MM.1S (cell line): ENCODE measurements around the gene SH3PXD2B.

Experiments
- DNase-seq: peaks from one replicate; pipeline ENCODE4 v3.0.0-alpha.2; 2015
- H2AFZ ChIP-seq: fragments of 300-600 bp; sonication (generic); 2 replicates; pipeline ENCODE4 v1.6.0; 2016; ENCODE audit warnings: antibody characterized with exemption, low read length
- H3F3A ChIP-seq: fragments of 300-600 bp; sonication (generic); 2 replicates; pipeline ENCODE4 v1.6.1; 2016; ENCODE audit warnings: mild to moderate bottlenecking, antibody characterized with exemption, low read length, moderate library complexity, mixed read lengths; ENCODE audit not compliant: insufficient read depth
- H3K27ac ChIP-seq: fragments of 300-600 bp; sonication (generic); 2 replicates; pipeline ENCODE4 v1.5.1; 2016; ENCODE audit warnings: mild to moderate bottlenecking, low read length
- H3K27me3 ChIP-seq: fragments of 300-600 bp; sonication (generic); replicated peaks from 2 replicates; pipeline ENCODE4 v1.6.0; 2016; ENCODE audit warnings: low read length; ENCODE audit not compliant: insufficient read depth
- H3K36me3 ChIP-seq: fragments of 300-600 bp; sonication (generic); replicated peaks from 2 replicates; pipeline ENCODE4 v1.6.1; 2016; ENCODE audit warnings: mild to moderate bottlenecking, low read length, mixed read lengths; ENCODE audit not compliant: insufficient read depth
- H3K4me1 ChIP-seq: fragments of 300-600 bp; sonication (generic); 2 replicates; pipeline ENCODE4 v1.6.1; 2016; ENCODE audit warnings: low read length, mixed read lengths
- H3K4me2 ChIP-seq: fragments of 300-600 bp; sonication (generic); 2 replicates; pipeline ENCODE4 v1.6.0; 2016; ENCODE audit warnings: low read depth, low read length
- H3K4me3 ChIP-seq: fragments of 300-600 bp; sonication (generic); 2 replicates; pipeline ENCODE4 v1.5.1; 2016; ENCODE audit warnings: low read length, mixed read lengths
- H3K79me2 ChIP-seq: fragments of 300-600 bp; sonication (generic); 2 replicates; pipeline ENCODE4 v1.6.1; 2016; ENCODE audit warnings: mixed run types, low read length, mixed read lengths
- H3K9ac ChIP-seq: fragments of 300-600 bp; sonication (generic); 2 replicates; pipeline ENCODE4 v1.6.1; 2016; ENCODE audit warnings: low read length, mixed read lengths
- H3K9me2 ChIP-seq: fragments of 300-600 bp; sonication (generic); replicated peaks from 2 replicates; pipeline ENCODE4 v1.6.1; 2016; ENCODE audit warnings: mild to moderate bottlenecking, low read length, mixed read lengths; ENCODE audit not compliant: insufficient read depth
- H3K9me3 ChIP-seq: fragments of 300-600 bp; sonication (generic); replicated peaks from 2 replicates; pipeline ENCODE4 v1.6.1; 2016; ENCODE audit warnings: mild to moderate bottlenecking, low read length, mixed read lengths; ENCODE audit not compliant: insufficient read depth
- H4K20me1 ChIP-seq: fragments of 300-600 bp; sonication (generic); 2 replicates; pipeline ENCODE4 v1.6.1; 2016; ENCODE audit warnings: mild to moderate bottlenecking, low read length, moderate library complexity, mixed read lengths; ENCODE audit not compliant: insufficient read depth
- CTCF ChIP-seq: fragments of 300-600 bp; sonication (generic); IDR thresholded peaks from 2 replicates; pipeline ENCODE4 v1.5.1; 2016; ENCODE audit warnings: antibody characterized with exemption, low read length, mixed read lengths
- EZH2 ChIP-seq: fragments of 300-600 bp; sonication (generic); optimal IDR thresholded peaks from 2 replicates; pipeline ENCODE3; 2017; ENCODE audit warnings: low read depth, mild to moderate bottlenecking, antibody characterized with exemption, low read length, mixed read lengths
- EZH2phosphoT487 ChIP-seq: fragments of 300-600 bp; sonication (generic); IDR thresholded peaks from 2 replicates; pipeline ENCODE4 v1.6.1; 2018; ENCODE audit warnings: antibody characterized with exemption, low read length

SH3PXD2B gene

GRCh38 chr5:172325452-172325851 lies 128.9 kb downstream of the SH3PXD2B start:
- Histone ChIP-seq H2AFZ (no peak overlapping the region), H3K4me2 (no peak overlapping the region), H3K9me2 (no peaks in the 10 kb centered on the region), H3K27ac (no peak overlapping the region), H3K9ac (no peak overlapping the region), H3K4me3 (no peak overlapping the region), H3K27me3 (no peaks in the 10 kb centered on the region), H3K36me3 (no peaks in the 10 kb centered on the region), H3K9me3 (no peaks in the 10 kb centered on the region), H3K79me2 (no peaks in the 10 kb centered on the region), H3K4me1 (no peaks in the 10 kb centered on the region), H4K20me1 (no peaks in the 10 kb centered on the region), H3F3A (no peaks in the 10 kb centered on the region)
- no peak for DNase-seq
- TF ChIP-seq CTCF (no peak), EZH2phosphoT487 (no peak), EZH2 (no peak)

GRCh38 chr5:172322028-172322965 lies 132.0 kb downstream of the SH3PXD2B start:
- H2AFZ ChIP-seq: no peak overlapping the region

DNA sequence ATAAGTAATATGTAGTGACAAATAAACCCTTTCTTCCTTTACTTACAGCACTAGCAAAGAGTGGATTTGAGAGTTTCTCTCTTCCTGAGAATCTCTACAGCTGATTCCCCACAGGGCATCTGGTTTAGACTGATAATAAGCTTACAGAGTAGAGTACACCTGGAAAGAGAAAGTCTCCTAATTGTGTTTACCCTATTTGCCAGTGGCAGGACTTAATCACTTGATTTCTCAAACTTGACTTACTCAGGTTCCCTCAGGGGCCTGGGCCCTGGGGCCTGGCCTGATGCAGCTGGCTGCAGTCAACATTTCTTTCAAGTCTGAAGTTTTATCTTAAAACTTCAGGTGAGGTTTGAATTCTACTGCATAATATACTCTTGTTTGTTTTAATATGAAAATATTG lies 132.7 kb downstream of the SH3PXD2B start:
- H2AFZ ChIP-seq: no peak overlapping the region
- 0 out of 2 replicates have a peak, but pooled peaks cover 4% of the 10 kb centered on the region for H3K4me1 ChIP-seq
- H3K4me3 ChIP-seq: no peak overlapping the region
- H3K9ac ChIP-seq: no peak overlapping the region
- no peak overlapping the region for H3K27ac ChIP-seq
- TF ChIP-seq CTCF: no peak
- TF ChIP-seq EZH2: no peak
- no peak for TF ChIP-seq EZH2phosphoT487
- H3K79me2 ChIP-seq: no peaks in the 10 kb centered on the region
- no peaks in the 10 kb centered on the region for H4K20me1 ChIP-seq
- H3K9me3 ChIP-seq: no peaks in the 10 kb centered on the region
- no peaks in the 10 kb centered on the region for H3F3A ChIP-seq
- no peaks in the 10 kb centered on the region for H3K27me3 ChIP-seq
- H3K4me2 ChIP-seq: no peak overlapping the region
- no peaks in the 10 kb centered on the region for H3K9me2 ChIP-seq
- no peaks in the 10 kb centered on the region for H3K36me3 ChIP-seq
- DNase-seq: no peak

More at GRCh38 chr5:172322028-172322965, 132.0 kb downstream of the SH3PXD2B start:
- 0 out of 2 replicates have a peak, but pooled peaks cover 4% of the 10 kb centered on the region for H3K4me1 ChIP-seq
- no peaks in the 10 kb centered on the region for H4K20me1 ChIP-seq
- DNase-seq: no peak
- no peaks in the 10 kb centered on the region for H3K9me3 ChIP-seq
- no peak overlapping the region for H3K4me2 ChIP-seq
- H3K27me3 ChIP-seq: no peaks in the 10 kb centered on the region
- no peaks in the 10 kb centered on the region for H3F3A ChIP-seq
- H3K9me2 ChIP-seq: no peaks in the 10 kb centered on the region
- no peak for TF ChIP-seq EZH2
- no peak overlapping the region for H3K27ac ChIP-seq
- H3K9ac ChIP-seq: no peak overlapping the region
- H3K4me3 ChIP-seq: no peak overlapping the region
- H3K79me2 ChIP-seq: no peaks in the 10 kb centered on the region
- no peaks in the 10 kb centered on the region for H3K36me3 ChIP-seq
